HG03378 (cell line): ENCODE results near the gene ABCA6.
"Not testable (repeated sequence)": the region's sequence is repeated elsewhere in the genome, so short reads cannot be mapped to it uniquely, and the experiment has no call there.

Experiments
- ATAC-seq: cut with Tn5 transposase; IDR thresholded peaks from one replicate; pipeline ENCODE4 v1.9.1; 2021; ENCODE audit warnings: mild to moderate bottlenecking, moderate library complexity; ENCODE audit not compliant: unreplicated experiment

ABCA6 gene

GRCh38 chr17:69141431-69142174, at the start of gene ABCA6:
ABCA6 (minus strand) TSS chr17:69141895; CDS start chr17:69140703, 1,192 bp downstream.
- no peak for ATAC-seq

GRCh38 chr17:69188796-69189195, 47.1 kb upstream of the ABCA6 start:
- no peak for ATAC-seq

GRCh38 chr17:69188064-69188463, 46.4 kb upstream of the ABCA6 start:
- ATAC-seq = no peak

GRCh38 chr17:69187294-69187693, 45.6 kb upstream of the ABCA6 start:
- ATAC-seq = no peak

- no peak for ATAC-seq
Measured at GRCh38 chr17:69179227-69179952, 37.7 kb upstream of the ABCA6 start.

GRCh38 chr17:69176457-69176795, 34.7 kb upstream of the ABCA6 start:
- ATAC-seq = no peak

GRCh38 chr17:69175625-69176456, 34.1 kb upstream of the ABCA6 start:
- ATAC-seq = no peak

- ATAC-seq = no peak
Measured at GRCh38 chr17:69175262-69175624, 33.5 kb upstream of the ABCA6 start.

GRCh38 chr17:69173118-69173517, 31.4 kb upstream of the ABCA6 start:
- ATAC-seq = no peak

- no peak for ATAC-seq
Measured at GRCh38 chr17:69170377-69170776, 28.7 kb upstream of the ABCA6 start.

GRCh38 chr17:69168642-69169041, 26.9 kb upstream of the ABCA6 start:
- not testable (repeated sequence) for ATAC-seq

GRCh38 chr17:69166957-69167356, 25.3 kb upstream of the ABCA6 start:
- ATAC-seq = no peak

- no peak for ATAC-seq
Measured at GRCh38 chr17:69164206-69164605, 22.5 kb upstream of the ABCA6 start.

- ATAC-seq = no peak
Measured at GRCh38 chr17:69159418-69159817, 17.7 kb upstream of the ABCA6 start.

- no peak for ATAC-seq
Measured at GRCh38 chr17:69154267-69154666, 12.6 kb upstream of the ABCA6 start.

- ATAC-seq = no peak
Measured at GRCh38 chr17:69150333-69150732, 8.6 kb upstream of the ABCA6 start.

GRCh38 chr17:69147460-69147859, 5.8 kb upstream of the ABCA6 start:
- ATAC-seq = no peak

GRCh38 chr17:69144331-69145255, 2.9 kb upstream of the ABCA6 start:
- ATAC-seq = no peak

- no peak for ATAC-seq
Measured at GRCh38 chr17:69143683-69144231, 2.1 kb upstream of the ABCA6 start.

- no peak for ATAC-seq
Measured at GRCh38 chr17:69143151-69143550, 1.5 kb upstream of the ABCA6 start.
